GM23338 (cell line): ENCODE measurements around the gene KLHL36. TPM values are rescaled to one million over a fixed set of nuclear protein-coding genes. Genes with fewer than 3 reads are reported as not detected.

Source experiments
- ATAC-seq: fragments of 200-7000 bp; cut with Tn5 transposase; 3 replicates; pipeline ENCODE4 v1.9.1; 2020
- DNase-seq: peaks from one replicate; pipeline ENCODE4 v3.0.0-alpha.2; 2015; ENCODE audit warnings: low spot score
- H2AFZ ChIP-seq: fragments of 200-600 bp; sonication (generic); 2 replicates; pipeline ENCODE4 v1.8.0; 2016; ENCODE audit warnings: antibody characterized with exemption, mild to moderate bottlenecking, moderate library complexity
- H3F3A ChIP-seq: fragments of 200-600 bp; sonication (generic); replicated peaks from 2 replicates; pipeline ENCODE4 v1.8.0; 2017; ENCODE audit warnings: antibody characterized with exemption, mixed run types, low read depth
- H3K27ac ChIP-seq: fragments of 200-600 bp; sonication (generic); 2 replicates; pipeline ENCODE4 v1.6.1; 2016; ENCODE audit warnings: low read depth
- H3K27me3 ChIP-seq: fragments of 200-600 bp; sonication (generic); 2 replicates; pipeline ENCODE4 v1.8.0; 2016; ENCODE audit warnings: mild to moderate bottlenecking, mixed run types, moderate library complexity; ENCODE audit not compliant: insufficient read depth
- H3K36me3 ChIP-seq: fragments of 200-600 bp; sonication (generic); 2 replicates; pipeline ENCODE4 v1.8.0; 2016; ENCODE audit warnings: mild to moderate bottlenecking; ENCODE audit not compliant: insufficient read depth
- H3K4me1 ChIP-seq: fragments of 200-600 bp; sonication (generic); 2 replicates; pipeline ENCODE4 v1.8.0; 2016; ENCODE audit warnings: mild to moderate bottlenecking, moderate library complexity; ENCODE audit not compliant: insufficient read depth
- H3K4me2 ChIP-seq: fragments of 200-600 bp; sonication (generic); 2 replicates; pipeline ENCODE4 v1.7.1; 2017; ENCODE audit warnings: mixed run types
- H3K4me3 ChIP-seq: fragments of 200-600 bp; sonication (generic); 2 replicates; pipeline ENCODE4 v1.6.1; 2016; ENCODE audit warnings: mixed run types
- H3K79me2 ChIP-seq: fragments of 200-600 bp; sonication (generic); replicated peaks from 2 replicates; pipeline ENCODE4 v1.8.0; 2017; ENCODE audit warnings: mild to moderate bottlenecking; ENCODE audit not compliant: insufficient read depth
- H3K9me2 ChIP-seq: fragments of 200-600 bp; sonication (generic); 2 replicates; pipeline ENCODE4 v1.8.0; 2017; ENCODE audit not compliant: insufficient read depth
- H4K20me1 ChIP-seq: fragments of 200-600 bp; sonication (generic); replicated peaks from 2 replicates; pipeline ENCODE4 v1.8.0; 2017; ENCODE audit warnings: mild to moderate bottlenecking; ENCODE audit not compliant: insufficient read depth
- H3K27ac Mint-ChIP-seq: 2 replicates; pipeline ENCODE4 v1.8.0; 2020; ENCODE audit warnings: inconsistent platforms, mild to moderate bottlenecking, moderate library complexity, mixed read lengths
- H3K27me3 Mint-ChIP-seq: 3 replicates; pipeline ENCODE4 v1.8.0; 2022; ENCODE audit warnings: low read depth, mild to moderate bottlenecking, moderate library complexity, mixed read lengths, inconsistent platforms; ENCODE audit not compliant: insufficient read depth, poor library complexity
- H3K36me3 Mint-ChIP-seq: 3 replicates; pipeline ENCODE4 v1.8.0; 2021; ENCODE audit warnings: low read depth, mild to moderate bottlenecking, inconsistent platforms, moderate library complexity, mixed read lengths
- H3K4me1 Mint-ChIP-seq: 3 replicates; pipeline ENCODE4 v1.8.0; 2020; ENCODE audit warnings: mild to moderate bottlenecking, inconsistent platforms, mixed read lengths
- H3K4me3 Mint-ChIP-seq: 3 replicates; pipeline ENCODE4 v1.8.0; 2021; ENCODE audit warnings: moderate library complexity, mild to moderate bottlenecking, inconsistent platforms, mixed read lengths
- H3K9me3 Mint-ChIP-seq: 3 replicates; pipeline ENCODE4 v1.8.0; 2020; ENCODE audit warnings: moderate library complexity, mild to moderate bottlenecking, inconsistent platforms, mixed read lengths
- CTCF ChIP-seq, 2 experiments: fragments of 200-600 bp in 1 of 2; sonication (generic) in 1 of 2; conservative IDR thresholded peaks; 2 replicates each; pipeline versions ENCODE4 v1.5.1 to v1.6.1; 2016 to 2017; ENCODE audit warnings: antibody characterized with exemption in 2 of 2, low read depth in 2 of 2, mild to moderate bottlenecking in 2 of 2, moderate library complexity in 1 of 2
- EZH2phosphoT487 ChIP-seq: fragments of 200-600 bp; sonication (generic); IDR thresholded peaks from one replicate; pipeline ENCODE4 v1.8.1; 2018; ENCODE audit warnings: antibody characterized with exemption; ENCODE audit not compliant: unreplicated experiment
- JUNB ChIP-seq: IDR thresholded peaks from one replicate; pipeline ENCODE4 v1.6.1; 2016; ENCODE audit warnings: antibody characterized with exemption; ENCODE audit not compliant: unreplicated experiment
- NANOG ChIP-seq: IDR thresholded peaks from 2 replicates; pipeline ENCODE4 v1.6.1; 2016; ENCODE audit warnings: antibody characterized with exemption, borderline replicate concordance
- POLR2AphosphoS5 ChIP-seq: IDR thresholded peaks from 2 replicates; pipeline ENCODE4 v1.6.1; 2016; ENCODE audit warnings: antibody characterized with exemption, low read depth
- REST ChIP-seq: IDR thresholded peaks from one replicate; pipeline ENCODE4 v1.6.1; 2018; ENCODE audit warnings: antibody characterized with exemption; ENCODE audit not compliant: unreplicated experiment
- ZNF114 ChIP-seq: fragments of 250-450 bp; sonication (Bioruptor Pico); IDR thresholded peaks from 2 replicates; pipeline ENCODE4 v1.5.0; 2020; ENCODE audit warnings: mild to moderate bottlenecking, moderate library complexity
- ZNF331 ChIP-seq: fragments of 250-450 bp; sonication (Bioruptor Pico); IDR thresholded peaks from 2 replicates; pipeline ENCODE4 v1.5.0; 2020; ENCODE audit warnings: low read depth, mild to moderate bottlenecking, moderate library complexity
- ZNF462 ChIP-seq: fragments of 250-450 bp; sonication (Bioruptor Pico); IDR thresholded peaks from 2 replicates; pipeline ENCODE4 v1.5.0; 2020; ENCODE audit warnings: mild to moderate bottlenecking, moderate library complexity
- polyA plus RNA-seq: library from polyadenylated mRNA; unstranded; fragments of >200 nt; fragmentation: Nextera tagmentation; extraction: Ambion mirVana; gene quantifications from 2 replicates; pipeline ENCODE4 v1.2.1, GENCODE V29; 2016
- total RNA-seq: library from RNA; depleted of rRNA; stranded (reverse); fragments of >200 nt; shearing (Covaris generic); gene quantifications from 2 replicates; pipeline ENCODE4 v1.2.3, GENCODE V29; 2014

KLHL36 gene
- total and polyA plus RNA-seq, 2 experiments from 2014 or later = 13.4 to 70.4 TPM

- Mint-ChIP-seq H3K36me3 (no peaks in the 10 kb centered on the region), H3K27ac (no peak overlapping the region), H3K4me1 (peaks cover 29% of the 10 kb centered on the region), H3K27me3 (peaks cover 8% of the 10 kb centered on the region), H3K4me3 (no peak overlapping the region), H3K9me3 (no peaks in the 10 kb centered on the region)
- no peaks in the 10 kb centered on the region for H3K79me2 ChIP-seq
- H3K9me2 ChIP-seq = peaks cover 4% of the 10 kb centered on the region; the same call in 1 of the 2 replicates
- no peak overlapping the region for H3K4me3 ChIP-seq
- H3K36me3 ChIP-seq = no peaks in the 10 kb centered on the region
- no peak for ATAC-seq
- H2AFZ ChIP-seq = no peak overlapping the region
- H3K27me3 ChIP-seq = no peaks in the 10 kb centered on the region
- H4K20me1 ChIP-seq = no peaks in the 10 kb centered on the region
- no peak overlapping the region for H3K27ac ChIP-seq
- peaks cover 6% of the 10 kb centered on the region for H3F3A ChIP-seq
- no peak for DNase-seq
- H3K4me1 ChIP-seq = peaks cover 6% of the 10 kb centered on the region; the same call in 1 of the 2 replicates
- TF ChIP-seq NANOG (no peak), ZNF114 (CRISPR knock-in tag) (no peak), POLR2AphosphoS5 (no peak), ZNF331 (CRISPR knock-in tag) (no peak), REST (no peak), JUNB (no peak)
- H3K4me2 ChIP-seq = no peak overlapping the region
Observed at GRCh38 chr16:84675423-84675822, 27.1 kb downstream of the KLHL36 start.

GRCh38 chr16:84675884-84676283 is 27.6 kb downstream of the KLHL36 start:
- H3K4me3 Mint-ChIP-seq = no peak overlapping the region
- no peak for ATAC-seq
- TF ChIP-seq ZNF331 (CRISPR knock-in tag) = no peak
- no peak for TF ChIP-seq POLR2AphosphoS5
- TF ChIP-seq EZH2phosphoT487 = no peak
- TF ChIP-seq JUNB = no peak
- TF ChIP-seq ZNF462 (CRISPR knock-in tag) = no peak
- no peak for TF ChIP-seq CTCF (conservative IDR thresholded peaks at IDR 0.05; ENCODE audit: low read depth in 2 of 2)
- TF ChIP-seq NANOG = no peak
- TF ChIP-seq ZNF114 (CRISPR knock-in tag) = no peak

More at GRCh38 chr16:84675884-84676283, 27.6 kb downstream of the KLHL36 start:
- H3K36me3 ChIP-seq = no peaks in the 10 kb centered on the region
- Mint-ChIP-seq H3K4me1 (peaks cover 29% of the 10 kb centered on the region), H3K36me3 (no peaks in the 10 kb centered on the region), H3K27me3 (peaks cover 6% of the 10 kb centered on the region), H3K9me3 (no peaks in the 10 kb centered on the region), H3K27ac (no peak overlapping the region)
- H4K20me1 ChIP-seq = no peaks in the 10 kb centered on the region
- no peaks in the 10 kb centered on the region for H3K27me3 ChIP-seq
- H3K79me2 ChIP-seq = no peaks in the 10 kb centered on the region
- no peak overlapping the region for H3K4me2 ChIP-seq
- no peak for DNase-seq
- H3K9me2 ChIP-seq = peaks cover 4% of the 10 kb centered on the region; the same call in 1 of the 2 replicates
- H3F3A ChIP-seq = peaks cover 6% of the 10 kb centered on the region
- H3K27ac ChIP-seq = no peak overlapping the region
- no peak overlapping the region for H2AFZ ChIP-seq
- H3K4me3 ChIP-seq = no peak overlapping the region
- H3K4me1 ChIP-seq = peaks cover 6% of the 10 kb centered on the region; the same call in 1 of the 2 replicates
